Uterus (tissue), 2 donors: ENCODE results near the gene ARHGAP10.

ENCODE experiments used
- POLR2A ChIP-seq, 2 donors: fragments of 450-650 bp; IDR thresholded peaks; one replicate each; pipeline ENCODE4 v1.6.1; 2016; ENCODE audit warnings: antibody characterized with exemption in 2 of 2, mild to moderate bottlenecking in 1 of 2, moderate library complexity in 1 of 2
- TF ChIP-seq, protein P1 (sequence below), 4 experiments: fragments of 200-600 bp in 2 of 4; fragments of 450-650 bp in 2 of 4; sonication (generic) in 2 of 4; IDR thresholded peaks; one replicate each; pipeline ENCODE4 v1.5.1; 2016 to 2019; ENCODE audit warnings: antibody characterized with exemption in 4 of 4, mild to moderate bottlenecking in 2 of 4, moderate library complexity in 1 of 4

DNA sequence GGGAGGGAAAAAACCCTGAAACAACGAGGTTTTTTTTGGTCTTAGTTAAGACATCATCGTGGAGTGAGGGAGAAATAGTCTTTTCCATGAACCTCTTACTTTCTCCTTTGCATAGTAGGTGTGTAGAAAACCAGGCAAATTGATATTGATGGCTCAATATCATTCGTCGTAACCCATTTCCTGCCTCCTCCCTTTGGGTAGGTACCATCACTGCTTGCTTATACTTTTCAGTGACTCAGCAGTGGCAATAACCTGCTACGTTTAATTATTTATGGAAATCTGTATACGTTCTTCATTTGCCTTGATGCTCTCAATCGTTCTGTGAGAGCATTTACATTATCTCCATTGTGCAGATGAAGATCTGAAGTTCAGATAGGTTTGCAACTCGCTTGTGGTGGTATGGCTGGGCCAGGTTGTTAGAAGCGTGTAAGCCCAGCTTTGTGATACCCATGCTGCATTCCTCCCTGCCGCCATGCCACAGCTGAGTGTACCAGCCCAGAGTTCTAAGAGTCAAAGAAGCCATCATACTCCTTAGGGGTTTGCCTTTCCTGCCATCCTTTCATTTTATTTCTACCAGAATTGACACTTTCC, 212.9 kb downstream of the ARHGAP10 start:
- TF ChIP-seq, protein P1, sequence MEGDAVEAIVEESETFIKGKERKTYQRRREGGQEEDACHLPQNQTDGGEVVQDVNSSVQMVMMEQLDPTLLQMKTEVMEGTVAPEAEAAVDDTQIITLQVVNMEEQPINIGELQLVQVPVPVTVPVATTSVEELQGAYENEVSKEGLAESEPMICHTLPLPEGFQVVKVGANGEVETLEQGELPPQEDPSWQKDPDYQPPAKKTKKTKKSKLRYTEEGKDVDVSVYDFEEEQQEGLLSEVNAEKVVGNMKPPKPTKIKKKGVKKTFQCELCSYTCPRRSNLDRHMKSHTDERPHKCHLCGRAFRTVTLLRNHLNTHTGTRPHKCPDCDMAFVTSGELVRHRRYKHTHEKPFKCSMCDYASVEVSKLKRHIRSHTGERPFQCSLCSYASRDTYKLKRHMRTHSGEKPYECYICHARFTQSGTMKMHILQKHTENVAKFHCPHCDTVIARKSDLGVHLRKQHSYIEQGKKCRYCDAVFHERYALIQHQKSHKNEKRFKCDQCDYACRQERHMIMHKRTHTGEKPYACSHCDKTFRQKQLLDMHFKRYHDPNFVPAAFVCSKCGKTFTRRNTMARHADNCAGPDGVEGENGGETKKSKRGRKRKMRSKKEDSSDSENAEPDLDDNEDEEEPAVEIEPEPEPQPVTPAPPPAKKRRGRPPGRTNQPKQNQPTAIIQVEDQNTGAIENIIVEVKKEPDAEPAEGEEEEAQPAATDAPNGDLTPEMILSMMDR (IDR thresholded peaks at IDR 0.05) = no peak
- TF ChIP-seq POLR2A (IDR thresholded peaks at IDR 0.05) = no peak
